Natural killer cell treated with Interleukin-12 subunit alpha and Interleukin-12 subunit beta and Interleukin-15 and Interleukin-18, amount 100 ng/mL, for 72 hours (primary cell): Measurements from ENCODE around the gene CRKL. TPM values are rescaled to one million over a fixed set of nuclear protein-coding genes. Genes with fewer than 3 reads are reported as not detected.

Experiments
- ATAC-seq, 2 donors: fragments of 150-1000 bp; cut with Tn5 transposase in 1 of 2; sonication (Bioruptor Pico), chemical (Tn5 transposase) in 1 of 2; 2 replicates each; pipeline ENCODE4 v1.10.0; 2021
- DNase-seq: peaks from one replicate; pipeline ENCODE4 v3.0.0; 2022; ENCODE audit warnings: low spot score
- H3K27ac Mint-ChIP-seq, 2 donors: 1 replicate in 1 of 2; 2 replicates in 1 of 2; pipeline ENCODE4 v1.8.0; 2022; ENCODE audit warnings: mixed read lengths in 2 of 2, mild to moderate bottlenecking in 1 of 2, moderate library complexity in 1 of 2
- H3K27me3 Mint-ChIP-seq, 2 donors: 1 replicate in 1 of 2; 2 replicates in 1 of 2; pipeline ENCODE4 v1.8.0; 2022; ENCODE audit warnings: mixed read lengths in 2 of 2
- H3K36me3 Mint-ChIP-seq: one replicate; pipeline ENCODE4 v1.8.0; 2022; ENCODE audit warnings: mixed read lengths
- H3K4me1 Mint-ChIP-seq, 2 donors: 1 replicate in 1 of 2; 2 replicates in 1 of 2; pipeline ENCODE4 v1.8.0; 2022; ENCODE audit warnings: low read depth in 2 of 2, mixed read lengths in 2 of 2, mild to moderate bottlenecking in 1 of 2
- H3K4me3 Mint-ChIP-seq: one replicate; pipeline ENCODE4 v1.8.0; 2022; ENCODE audit warnings: mixed read lengths
- H3K9me3 Mint-ChIP-seq: 2 replicates; pipeline ENCODE4 v1.8.0; 2022; ENCODE audit warnings: mixed read lengths
- total RNA-seq, 2 donors: library from RNA; stranded (reverse); gene quantifications; one replicate each; pipeline ENCODE4 v1.2.3, GENCODE V29; 2022

The CRKL gene
- total RNA-seq, 2 donors from 2014 or later, result 78.4 to 105 TPM

GRCh38 chr22:20957102-20957682 lies 40.0 kb downstream of the CRKL start:
- Mint-ChIP-seq H3K4me1 (peaks cover 6 to 26% of the 10 kb centered on the region in 2 donors), H3K36me3 (no peaks in the 10 kb centered on the region), H3K27me3 (no peaks in the 10 kb centered on the region), H3K9me3 (no peaks in the 10 kb centered on the region), H3K27ac (peak overlapping the region in 1 of 2 donors; percentile 61), H3K4me3 (peak overlapping the region; percentile 53)
- DNase-seq (no peak), ATAC-seq (peak; percentile 39 to 50)

GRCh38 chr22:20957683-20958431 lies 40.6 kb downstream of the CRKL start:
- peak overlapping the region; percentile 53 for H3K4me3 Mint-ChIP-seq
- ATAC-seq, result peak; percentile 54 to 83
- DNase-seq, result no peak
- no peaks in the 10 kb centered on the region for H3K36me3 Mint-ChIP-seq
- peak overlapping the region in 1 of 2 donors; percentile 61 for H3K27ac Mint-ChIP-seq
- no peaks in the 10 kb centered on the region for H3K9me3 Mint-ChIP-seq
- H3K27me3 Mint-ChIP-seq, result no peaks in the 10 kb centered on the region
- H3K4me1 Mint-ChIP-seq, result peaks cover 6 to 22% of the 10 kb centered on the region in 2 donors

GRCh38 chr22:20959578-20960461 lies 42.6 kb downstream of the CRKL start:
- peaks cover 7 to 8% of the 10 kb centered on the region in 2 donors for H3K27me3 Mint-ChIP-seq
- H3K4me3 Mint-ChIP-seq, result no peak overlapping the region
- ATAC-seq (no peak), DNase-seq (no peak)
- peaks cover 11 to 23% of the 10 kb centered on the region in 2 donors for H3K4me1 Mint-ChIP-seq
- H3K36me3 Mint-ChIP-seq, result no peaks in the 10 kb centered on the region
- H3K9me3 Mint-ChIP-seq, result no peaks in the 10 kb centered on the region
- no peak overlapping the region for H3K27ac Mint-ChIP-seq

GRCh38 chr22:20960609-20961008 lies 43.4 kb downstream of the CRKL start:
- no peak overlapping the region for H3K4me3 Mint-ChIP-seq
- H3K27ac Mint-ChIP-seq, result no peak overlapping the region
- H3K36me3 Mint-ChIP-seq, result no peaks in the 10 kb centered on the region
- H3K27me3 Mint-ChIP-seq, result peaks cover 7 to 8% of the 10 kb centered on the region in 2 donors
- no peak for DNase-seq
- no peaks in the 10 kb centered on the region for H3K9me3 Mint-ChIP-seq
- H3K4me1 Mint-ChIP-seq, result peaks cover 11 to 23% of the 10 kb centered on the region in 2 donors
- no peak for ATAC-seq

- no peak overlapping the region for H3K27ac Mint-ChIP-seq
- peaks cover 11 to 21% of the 10 kb centered on the region in 2 donors for H3K4me1 Mint-ChIP-seq
- DNase-seq, result no peak
- ATAC-seq, result no peak
- H3K36me3 Mint-ChIP-seq, result no peaks in the 10 kb centered on the region
- H3K27me3 Mint-ChIP-seq, result peaks cover 7 to 8% of the 10 kb centered on the region in 2 donors
- H3K4me3 Mint-ChIP-seq, result no peak overlapping the region
- no peaks in the 10 kb centered on the region for H3K9me3 Mint-ChIP-seq
These were observed 45.3 kb downstream of the CRKL start for GRCh38 chr22:20962491-20962945.

GRCh38 chr22:20963201-20964052 lies 46.2 kb downstream of the CRKL start:
- no peak for DNase-seq
- Mint-ChIP-seq H3K9me3 (no peaks in the 10 kb centered on the region), H3K4me1 (peaks cover 5 to 16% of the 10 kb centered on the region in 2 donors), H3K36me3 (no peaks in the 10 kb centered on the region), H3K4me3 (no peak overlapping the region), H3K27ac (no peak overlapping the region), H3K27me3 (peaks cover 7 to 8% of the 10 kb centered on the region in 2 donors)
- ATAC-seq, result no peak

- Mint-ChIP-seq H3K9me3 (no peaks in the 10 kb centered on the region), H3K4me3 (peak overlapping the region; percentile 62), H3K27ac (no peak overlapping the region), H3K4me1 (peaks cover 5 to 16% of the 10 kb centered on the region in 2 donors), H3K36me3 (no peaks in the 10 kb centered on the region), H3K27me3 (peaks cover 7 to 8% of the 10 kb centered on the region in 2 donors)
- DNase-seq, result no peak
- no peak for ATAC-seq
These were observed 47.0 kb downstream of the CRKL start for GRCh38 chr22:20964090-20964798.

- DNase-seq, result no peak
- H3K27me3 Mint-ChIP-seq, result peaks cover 7 to 8% of the 10 kb centered on the region in 2 donors
- H3K4me1 Mint-ChIP-seq, result peaks cover 5 to 16% of the 10 kb centered on the region in 2 donors
- no peaks in the 10 kb centered on the region for H3K36me3 Mint-ChIP-seq
- no peak overlapping the region for H3K27ac Mint-ChIP-seq
- ATAC-seq, result no peak
- no peaks in the 10 kb centered on the region for H3K9me3 Mint-ChIP-seq
- peak overlapping the region; percentile 62 for H3K4me3 Mint-ChIP-seq
These were observed 47.5 kb downstream of the CRKL start for GRCh38 chr22:20964799-20965103.

GRCh38 chr22:20965104-20965887 lies 48.1 kb downstream of the CRKL start:
- no peaks in the 10 kb centered on the region for H3K9me3 Mint-ChIP-seq
- no peak overlapping the region for H3K27ac Mint-ChIP-seq
- H3K27me3 Mint-ChIP-seq, result peaks cover 7 to 8% of the 10 kb centered on the region in 2 donors
- DNase-seq (no peak), ATAC-seq (no peak)
- H3K4me1 Mint-ChIP-seq, result peaks cover 5 to 15% of the 10 kb centered on the region in 2 donors
- no peak overlapping the region for H3K4me3 Mint-ChIP-seq
- H3K36me3 Mint-ChIP-seq, result no peaks in the 10 kb centered on the region

- Mint-ChIP-seq H3K36me3 (no peaks in the 10 kb centered on the region), H3K4me1 (peaks cover 5 to 10% of the 10 kb centered on the region in 2 donors), H3K4me3 (no peak overlapping the region), H3K9me3 (no peaks in the 10 kb centered on the region), H3K27me3 (peaks cover 7 to 8% of the 10 kb centered on the region in 2 donors), H3K27ac (no peak overlapping the region)
- ATAC-seq (no peak), DNase-seq (no peak)
These were observed 49.0 kb downstream of the CRKL start for GRCh38 chr22:20965888-20966855.
